KMS-11 (cell line): Measurements from ENCODE around the gene ACO1.

Experiments used
- H2AFZ ChIP-seq: fragments of 200-600 bp; sonication (generic); 2 replicates; pipeline ENCODE4 v1.6.1; 2016; ENCODE audit warnings: antibody characterized with exemption, mixed run types, low read depth
- H3K27ac ChIP-seq: fragments of 200-600 bp; sonication (generic); 2 replicates; pipeline ENCODE4 v1.6.1; 2016; ENCODE audit warnings: mild to moderate bottlenecking, mixed run types
- H3K27me3 ChIP-seq: fragments of 200-600 bp; sonication (generic); 2 replicates; pipeline ENCODE4 v1.6.1; 2017; ENCODE audit warnings: mild to moderate bottlenecking, low read depth, mixed run types, moderate library complexity; ENCODE audit not compliant: insufficient read depth
- H3K36me3 ChIP-seq: fragments of 200-600 bp; sonication (generic); 2 replicates; pipeline ENCODE4 v1.6.1; 2017; ENCODE audit warnings: mild to moderate bottlenecking, mixed run types; ENCODE audit not compliant: insufficient read depth
- H3K4me1 ChIP-seq: fragments of 200-600 bp; sonication (generic); 2 replicates; pipeline ENCODE4 v1.6.1; 2016; ENCODE audit warnings: mild to moderate bottlenecking, low read depth, mixed run types; ENCODE audit not compliant: poor library complexity, severe bottlenecking
- H3K4me2 ChIP-seq: fragments of 200-600 bp; sonication (generic); 2 replicates; pipeline ENCODE4 v1.7.0; 2016; ENCODE audit warnings: mild to moderate bottlenecking, mixed run types
- H3K4me3 ChIP-seq: fragments of 200-600 bp; sonication (generic); IDR thresholded peaks from 2 replicates; pipeline ENCODE4 v1.6.1; 2017; ENCODE audit warnings: low read depth, low read length, mixed read lengths; ENCODE audit not compliant: insufficient read depth
- H3K79me2 ChIP-seq: fragments of 200-600 bp; sonication (generic); 2 replicates; pipeline ENCODE4 v1.6.1; 2016; ENCODE audit warnings: low read depth, mixed run types; ENCODE audit not compliant: insufficient read depth
- H3K9ac ChIP-seq: fragments of 200-600 bp; sonication (generic); 2 replicates; pipeline ENCODE4 v1.6.1; 2016; ENCODE audit warnings: mild to moderate bottlenecking, mixed run types
- H4K20me1 ChIP-seq: fragments of 200-600 bp; sonication (generic); 2 replicates; pipeline ENCODE4 v1.6.1; 2016; ENCODE audit warnings: mild to moderate bottlenecking, mixed run types; ENCODE audit not compliant: insufficient read depth
- CTCF ChIP-seq: fragments of 200-600 bp; sonication (generic); conservative IDR thresholded peaks from 2 replicates; pipeline ENCODE4 v1.6.1; 2017; ENCODE audit warnings: low read depth, mild to moderate bottlenecking, antibody characterized with exemption, low read length, moderate library complexity, mixed read lengths

ACO1 gene

DNA sequence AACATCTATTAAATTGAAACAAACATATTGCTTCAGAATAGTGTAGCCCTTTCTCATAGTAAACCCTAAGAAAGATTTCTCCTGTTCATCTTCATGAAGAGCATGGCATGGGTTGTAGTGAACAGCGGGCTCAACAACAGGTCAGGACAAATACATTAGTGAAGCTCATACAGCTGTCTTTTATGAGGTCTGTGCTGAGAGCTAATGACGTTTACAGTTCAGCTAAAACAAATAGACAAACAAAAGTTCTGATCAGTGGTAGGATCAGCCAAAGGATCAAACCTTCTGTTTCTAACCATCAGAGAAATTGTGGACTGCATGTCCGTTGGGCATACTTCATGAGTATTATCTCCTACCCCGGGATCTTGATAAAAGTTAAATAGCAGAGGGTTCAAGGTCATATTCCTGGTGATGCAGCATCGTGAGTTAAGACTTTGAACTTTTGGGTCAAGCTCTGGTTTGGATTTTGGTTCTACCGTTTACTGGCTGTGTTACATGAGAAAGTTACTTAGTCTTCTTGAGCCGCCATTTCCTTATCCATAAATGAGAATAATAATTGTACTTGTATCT is 37.9 kb downstream of the ACO1 start:
- TF ChIP-seq CTCF = no peak
- Histone ChIP-seq H2AFZ (no peak overlapping the region), H3K9ac (no peak overlapping the region), H3K4me3 (no peak overlapping the region), H3K4me1 (no peaks in the 10 kb centered on the region), H3K4me2 (no peak overlapping the region), H3K27ac (no peak overlapping the region), H3K79me2 (no peaks in the 10 kb centered on the region), H3K36me3 (no peaks in the 10 kb centered on the region), H3K27me3 (no peaks in the 10 kb centered on the region), H4K20me1 (no peaks in the 10 kb centered on the region)

GRCh38 chr9:32423371-32423770 is 38.9 kb downstream of the ACO1 start:
- Histone ChIP-seq H3K4me1 (no peaks in the 10 kb centered on the region), H3K27ac (no peak overlapping the region), H3K4me2 (no peak overlapping the region), H3K79me2 (no peaks in the 10 kb centered on the region), H3K36me3 (no peaks in the 10 kb centered on the region), H2AFZ (no peak overlapping the region), H3K27me3 (no peaks in the 10 kb centered on the region), H3K4me3 (no peak overlapping the region), H4K20me1 (no peaks in the 10 kb centered on the region), H3K9ac (no peak overlapping the region)
- TF ChIP-seq CTCF = no peak

- Histone ChIP-seq H3K4me1 (no peaks in the 10 kb centered on the region), H3K36me3 (no peaks in the 10 kb centered on the region), H3K4me2 (no peak overlapping the region), H3K79me2 (no peaks in the 10 kb centered on the region), H4K20me1 (no peaks in the 10 kb centered on the region), H3K4me3 (no peak overlapping the region), H3K9ac (no peak overlapping the region), H3K27ac (no peak overlapping the region), H3K27me3 (no peaks in the 10 kb centered on the region), H2AFZ (no peak overlapping the region)
- no peak for TF ChIP-seq CTCF
Observed at GRCh38 chr9:32424616-32425015, 40.2 kb downstream of the ACO1 start.

DNA sequence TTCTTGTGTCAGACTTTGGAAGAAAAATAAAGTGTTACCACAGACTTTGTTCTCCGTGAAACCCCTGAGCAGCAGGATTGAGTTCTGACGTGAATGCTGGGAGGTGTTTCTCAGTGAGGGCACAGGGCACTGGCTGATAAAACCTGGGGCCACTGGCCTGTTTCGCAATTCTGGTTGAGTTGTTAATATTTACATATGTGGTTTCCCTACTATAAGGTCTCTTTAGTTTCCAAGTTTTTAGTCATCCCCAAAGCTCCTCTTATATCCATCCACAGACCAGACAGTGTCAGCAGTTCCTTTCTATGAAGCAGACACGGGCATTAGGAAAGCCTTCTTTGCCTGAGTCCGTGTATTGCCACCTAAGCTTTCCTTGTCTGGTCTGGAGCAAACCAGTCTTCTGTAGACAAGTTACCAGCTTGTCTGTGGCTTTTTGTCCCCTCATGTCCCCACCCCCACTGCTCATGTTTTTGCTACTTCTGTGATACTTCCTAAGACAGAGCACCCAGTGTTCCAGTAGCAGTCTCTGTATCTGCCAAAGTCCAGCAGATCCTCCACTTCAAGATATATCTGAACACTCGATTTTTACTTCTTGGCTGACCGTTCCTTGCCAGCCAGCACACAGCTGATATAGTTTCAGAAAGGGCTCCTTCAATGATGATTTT is 42.0 kb downstream of the ACO1 start:
- Histone ChIP-seq H3K79me2 (no peaks in the 10 kb centered on the region), H3K36me3 (no peaks in the 10 kb centered on the region), H3K4me2 (no peak overlapping the region), H3K27me3 (no peaks in the 10 kb centered on the region), H4K20me1 (no peaks in the 10 kb centered on the region), H3K4me3 (no peak overlapping the region), H2AFZ (no peak overlapping the region), H3K4me1 (no peaks in the 10 kb centered on the region), H3K27ac (no peak overlapping the region), H3K9ac (no peak overlapping the region)
- no peak for TF ChIP-seq CTCF
